Measurements from ENCODE around the gene SENP3.

SENP3 gene

GRCh38 chr17:7560172-7561027 is 1.3 kb upstream of the SENP3 start:
- TF ChIP-seq, protein P1, sequence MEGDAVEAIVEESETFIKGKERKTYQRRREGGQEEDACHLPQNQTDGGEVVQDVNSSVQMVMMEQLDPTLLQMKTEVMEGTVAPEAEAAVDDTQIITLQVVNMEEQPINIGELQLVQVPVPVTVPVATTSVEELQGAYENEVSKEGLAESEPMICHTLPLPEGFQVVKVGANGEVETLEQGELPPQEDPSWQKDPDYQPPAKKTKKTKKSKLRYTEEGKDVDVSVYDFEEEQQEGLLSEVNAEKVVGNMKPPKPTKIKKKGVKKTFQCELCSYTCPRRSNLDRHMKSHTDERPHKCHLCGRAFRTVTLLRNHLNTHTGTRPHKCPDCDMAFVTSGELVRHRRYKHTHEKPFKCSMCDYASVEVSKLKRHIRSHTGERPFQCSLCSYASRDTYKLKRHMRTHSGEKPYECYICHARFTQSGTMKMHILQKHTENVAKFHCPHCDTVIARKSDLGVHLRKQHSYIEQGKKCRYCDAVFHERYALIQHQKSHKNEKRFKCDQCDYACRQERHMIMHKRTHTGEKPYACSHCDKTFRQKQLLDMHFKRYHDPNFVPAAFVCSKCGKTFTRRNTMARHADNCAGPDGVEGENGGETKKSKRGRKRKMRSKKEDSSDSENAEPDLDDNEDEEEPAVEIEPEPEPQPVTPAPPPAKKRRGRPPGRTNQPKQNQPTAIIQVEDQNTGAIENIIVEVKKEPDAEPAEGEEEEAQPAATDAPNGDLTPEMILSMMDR (IDR thresholded peaks at IDR 0.05; ENCODE audit: insufficient read depth, missing control alignments) = peak; percentile 3
- FAIRE-seq = no peak
- DNase-seq (ENCODE audit: insufficient read length, low spot score) = no peak

- DNase-seq (ENCODE audit: insufficient read length, low spot score) (peak; percentile 88), FAIRE-seq (no peak)
- TF ChIP-seq, protein P1 (IDR thresholded peaks at IDR 0.05; ENCODE audit: insufficient read depth, missing control alignments) = peak; percentile 52
Measured at GRCh38 chr17:7561028-7561575, 617 bp upstream of the SENP3 start.

- TF ChIP-seq, protein P1 (IDR thresholded peaks at IDR 0.05; ENCODE audit: insufficient read depth, missing control alignments) = no peak
- FAIRE-seq (no peak), DNase-seq (ENCODE audit: insufficient read length, low spot score) (no peak)
Measured at GRCh38 chr17:7562208-7562605, 488 bp downstream of the SENP3 start.

DNA sequence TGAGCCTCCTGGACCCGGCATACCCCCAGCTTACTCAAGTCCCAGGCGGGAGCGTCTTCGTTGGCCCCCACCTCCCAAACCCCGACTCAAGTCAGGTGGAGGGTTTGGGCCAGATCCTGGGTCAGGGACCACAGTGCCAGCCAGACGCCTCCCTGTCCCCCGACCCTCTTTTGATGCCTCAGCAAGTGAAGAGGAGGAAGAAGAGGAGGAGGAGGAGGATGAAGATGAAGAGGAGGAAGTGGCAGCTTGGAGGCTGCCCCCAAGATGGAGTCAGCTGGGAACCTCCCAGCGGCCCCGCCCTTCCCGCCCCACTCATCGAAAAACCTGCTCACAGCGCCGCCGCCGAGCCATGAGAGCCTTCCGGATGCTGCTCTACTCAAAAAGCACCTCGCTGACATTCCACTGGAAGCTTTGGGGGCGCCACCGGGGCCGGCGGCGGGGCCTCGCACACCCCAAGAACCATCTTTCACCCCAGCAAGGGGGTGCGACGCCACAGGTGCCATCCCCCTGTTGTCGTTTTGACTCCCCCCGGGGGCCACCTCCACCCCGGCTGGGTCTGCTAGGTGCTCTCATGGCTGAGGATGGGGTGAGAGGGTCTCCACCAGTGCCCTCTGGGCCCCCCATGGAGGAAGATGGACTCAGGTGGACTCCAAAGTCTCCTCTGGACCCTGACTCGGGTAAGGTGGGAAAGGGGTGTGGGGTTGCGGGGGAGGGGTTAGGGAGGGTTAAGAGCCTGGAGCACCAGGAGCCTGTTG is 1.6 kb downstream of the SENP3 start:
- DNase-seq (ENCODE audit: insufficient read length, low spot score) = no peak
- no peak for FAIRE-seq
- TF ChIP-seq, protein P1 (IDR thresholded peaks at IDR 0.05; ENCODE audit: insufficient read depth, missing control alignments) = no peak

- DNase-seq (ENCODE audit: insufficient read length, low spot score) = no peak
- TF ChIP-seq, protein P1 (IDR thresholded peaks at IDR 0.05; ENCODE audit: insufficient read depth, missing control alignments) = no peak
- no peak for FAIRE-seq
Measured at GRCh38 chr17:7569571-7569970, 7.9 kb downstream of the SENP3 start.

DNA sequence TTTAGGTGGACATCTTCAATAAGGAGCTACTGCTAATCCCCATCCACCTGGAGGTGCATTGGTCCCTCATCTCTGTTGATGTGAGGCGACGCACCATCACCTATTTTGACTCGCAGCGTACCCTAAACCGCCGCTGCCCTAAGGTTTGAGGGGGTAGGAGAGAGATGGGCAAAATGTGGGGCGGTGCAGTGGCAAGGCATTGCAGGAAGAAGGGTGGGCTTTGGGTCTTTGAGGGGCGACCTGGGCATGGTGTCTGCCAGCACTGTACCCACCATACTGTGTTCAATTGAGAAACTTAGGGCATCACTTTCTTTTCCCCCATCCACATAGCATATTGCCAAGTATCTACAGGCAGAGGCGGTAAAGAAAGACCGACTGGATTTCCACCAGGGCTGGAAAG is 8.6 kb downstream of the SENP3 start:
- TF ChIP-seq, protein P1 (IDR thresholded peaks at IDR 0.05; ENCODE audit: insufficient read depth, missing control alignments) = no peak
- FAIRE-seq (no peak), DNase-seq (ENCODE audit: insufficient read length, low spot score) (no peak)

- DNase-seq (ENCODE audit: insufficient read length, low spot score) (peak; percentile 96), FAIRE-seq (no peak)
- TF ChIP-seq, protein P1 (IDR thresholded peaks at IDR 0.05; ENCODE audit: insufficient read depth, missing control alignments) = no peak
Measured at GRCh38 chr17:7572338-7572587, 10.5 kb downstream of the SENP3 start.

Measured in D721Med (cell line).